Measurements from ENCODE around the gene BRSK1.

The BRSK1 gene

GRCh38 chr19:55264531-55264930 is 19.3 kb upstream of the BRSK1 start:
- H3K4me3 ChIP-seq (ENCODE audit: low read length) = no peak overlapping the region
- no peak overlapping the region for H3K4me2 ChIP-seq (ENCODE audit: low read depth, low read length)
- H3K4me1 ChIP-seq (ENCODE audit: low read length) = peaks cover 13% of the 10 kb centered on the region
- peaks cover 21% of the 10 kb centered on the region for H3K79me2 ChIP-seq (ENCODE audit: low read length)
- H3F3A ChIP-seq (ENCODE audit: insufficient read depth, low read length) = peaks cover 14% of the 10 kb centered on the region
- H3K27ac ChIP-seq (ENCODE audit: low read length) = no peak overlapping the region
- no peaks in the 10 kb centered on the region for H3K9me2 ChIP-seq (replicated peaks; ENCODE audit: insufficient read depth, low read length)
- DNase-seq = no peak
- no peak overlapping the region for H3K9ac ChIP-seq (ENCODE audit: low read length)
- no peak overlapping the region for H2AFZ ChIP-seq (ENCODE audit: low read length)
- H3K27me3 ChIP-seq (replicated peaks; ENCODE audit: insufficient read depth, low read length) = no peaks in the 10 kb centered on the region
- no peaks in the 10 kb centered on the region for H4K20me1 ChIP-seq (ENCODE audit: insufficient read depth, low read length)
- H3K36me3 ChIP-seq (replicated peaks; ENCODE audit: insufficient read depth, low read length) = no peaks in the 10 kb centered on the region
- no peak for TF ChIP-seq EZH2 (optimal IDR thresholded peaks at IDR 0.05; ENCODE audit: low read depth, low read length)
- no peak for TF ChIP-seq EZH2phosphoT487 (IDR thresholded peaks at IDR 0.05; ENCODE audit: low read length)
- no peak for TF ChIP-seq CTCF (IDR thresholded peaks at IDR 0.05; ENCODE audit: low read length)
- no peaks in the 10 kb centered on the region for H3K9me3 ChIP-seq (replicated peaks; ENCODE audit: insufficient read depth, low read length)

GRCh38 chr19:55265173-55265572 is 18.6 kb upstream of the BRSK1 start:
- H3K4me2 ChIP-seq (ENCODE audit: low read depth, low read length) = no peak overlapping the region
- H3K27ac ChIP-seq (ENCODE audit: low read length) = no peak overlapping the region
- peaks cover 9% of the 10 kb centered on the region; the same call in 1 of the 2 replicates for H3F3A ChIP-seq (ENCODE audit: insufficient read depth, low read length)

GRCh38 chr19:55265723-55266386 is 17.9 kb upstream of the BRSK1 start:
- Histone ChIP-seq H3K9ac (ENCODE audit: low read length) (no peak overlapping the region), H2AFZ (ENCODE audit: low read length) (no peak overlapping the region), H3K4me3 (ENCODE audit: low read length) (no peak overlapping the region), H3K4me2 (ENCODE audit: low read depth, low read length) (no peak overlapping the region), H3K27me3 (replicated peaks; ENCODE audit: insufficient read depth, low read length) (no peaks in the 10 kb centered on the region), H3K27ac (ENCODE audit: low read length) (no peak overlapping the region), H3K9me3 (replicated peaks; ENCODE audit: insufficient read depth, low read length) (no peaks in the 10 kb centered on the region), H3K36me3 (replicated peaks; ENCODE audit: insufficient read depth, low read length) (no peaks in the 10 kb centered on the region), H3F3A (ENCODE audit: insufficient read depth, low read length) (0 out of 2 replicates have a peak, but pooled peaks cover 2% of the 10 kb centered on the region), H3K4me1 (ENCODE audit: low read length) (peaks cover 1% of the 10 kb centered on the region; the same call in 1 of the 2 replicates), H3K79me2 (ENCODE audit: low read length) (peaks cover 27% of the 10 kb centered on the region), H3K9me2 (replicated peaks; ENCODE audit: insufficient read depth, low read length) (no peaks in the 10 kb centered on the region), H4K20me1 (ENCODE audit: insufficient read depth, low read length) (no peaks in the 10 kb centered on the region)
- no peak for DNase-seq
- TF ChIP-seq EZH2 (optimal IDR thresholded peaks at IDR 0.05; ENCODE audit: low read depth, low read length) (no peak), EZH2phosphoT487 (IDR thresholded peaks at IDR 0.05; ENCODE audit: low read length) (no peak), CTCF (IDR thresholded peaks at IDR 0.05; ENCODE audit: low read length) (no peak)

More at GRCh38 chr19:55265173-55265572, 18.6 kb upstream of the BRSK1 start:
- no peak overlapping the region for H2AFZ ChIP-seq (ENCODE audit: low read length)
- H3K9me2 ChIP-seq (replicated peaks; ENCODE audit: insufficient read depth, low read length) = no peaks in the 10 kb centered on the region
- no peaks in the 10 kb centered on the region for H3K36me3 ChIP-seq (replicated peaks; ENCODE audit: insufficient read depth, low read length)
- no peaks in the 10 kb centered on the region for H3K27me3 ChIP-seq (replicated peaks; ENCODE audit: insufficient read depth, low read length)
- no peaks in the 10 kb centered on the region for H4K20me1 ChIP-seq (ENCODE audit: insufficient read depth, low read length)
- H3K4me3 ChIP-seq (ENCODE audit: low read length) = no peak overlapping the region
- TF ChIP-seq EZH2phosphoT487 (IDR thresholded peaks at IDR 0.05; ENCODE audit: low read length) = no peak
- no peak for TF ChIP-seq EZH2 (optimal IDR thresholded peaks at IDR 0.05; ENCODE audit: low read depth, low read length)
- no peak for TF ChIP-seq CTCF (IDR thresholded peaks at IDR 0.05; ENCODE audit: low read length)
- no peak overlapping the region for H3K9ac ChIP-seq (ENCODE audit: low read length)
- H3K4me1 ChIP-seq (ENCODE audit: low read length) = peaks cover 8% of the 10 kb centered on the region
- DNase-seq = no peak
- H3K9me3 ChIP-seq (replicated peaks; ENCODE audit: insufficient read depth, low read length) = no peaks in the 10 kb centered on the region
- H3K79me2 ChIP-seq (ENCODE audit: low read length) = peaks cover 24% of the 10 kb centered on the region

All from MM.1S (cell line).